Measurements from ENCODE around the gene AZIN2.

GRCh38 chr1:33148615-33149014 lies 67.7 kb downstream of the AZIN2 start:
- TF ChIP-seq CTCF (IDR thresholded peaks at IDR 0.05) = no peak
- TF ChIP-seq POLR2AphosphoS5 (IDR thresholded peaks at IDR 0.05; ENCODE audit: low read depth, low read length) = no peak
- no peak for TF ChIP-seq TCF7L2 (IDR thresholded peaks at IDR 0.05; ENCODE audit: low read depth, low read length)
- no peak for TF ChIP-seq REST (IDR thresholded peaks at IDR 0.05; ENCODE audit: insufficient read depth in 1 of 2, low read depth in 2 of 2, low read length in 1 of 2)

Data from Panc1 (cell line).